HepG2 (cell line): ENCODE data around the gene TST. TPM values are rescaled to one million over a fixed set of nuclear protein-coding genes. Genes with fewer than 3 reads are reported as not detected.

ENCODE experiments used
- ARNT2 ChIP-seq: sonication (generic); formaldehyde crosslinking; IDR thresholded peaks from 2 replicates; pipeline ENCODE4 v1.8.0; 2022; ENCODE audit warnings: mild to moderate bottlenecking, low read depth, missing genetic modification reagents, moderate library complexity
- GATAD1 ChIP-seq: IDR thresholded peaks from 2 replicates; pipeline ENCODE4 v1.6.1; 2016; ENCODE audit warnings: missing genetic modification reagents, missing compliant biosample characterization
- HIVEP1 ChIP-seq: sonication (generic); formaldehyde crosslinking; IDR thresholded peaks from 2 replicates; pipeline ENCODE4 v1.4.0; 2020; ENCODE audit warnings: mild to moderate bottlenecking, missing genetic modification reagents
- KDM3A ChIP-seq: IDR thresholded peaks from 2 replicates; pipeline ENCODE4 v1.6.1; 2018; ENCODE audit warnings: low read depth, missing compliant biosample characterization
- NONO ChIP-seq, 2 experiments: fragments of 450-650 bp in 1 of 2; sonication (generic) in 1 of 2; formaldehyde crosslinking in 1 of 2; IDR thresholded peaks in 1 of 2; conservative IDR thresholded peaks in 1 of 2; 2 replicates each; pipeline versions ENCODE4 v1.6.1 to v1.8.0; 2017 to 2022; ENCODE audit warnings: mild to moderate bottlenecking in 1 of 2, missing genetic modification reagents in 1 of 2, moderate library complexity in 1 of 2
- POLR2G ChIP-seq: fragments of 200-400 bp; formaldehyde crosslinking; IDR thresholded peaks from 2 replicates; pipeline ENCODE4 v1.6.1; 2018; ENCODE audit warnings: mild to moderate bottlenecking, low read depth, low read length, moderate library complexity
- RCOR2 ChIP-seq: IDR thresholded peaks from 2 replicates; pipeline ENCODE4 v1.6.1; 2016; ENCODE audit warnings: missing biosample characterization, missing genetic modification reagents
- RFXANK ChIP-seq: IDR thresholded peaks from 2 replicates; pipeline ENCODE4 v1.6.1; 2016
- SIN3A ChIP-seq: IDR thresholded peaks from 2 replicates; pipeline ENCODE4 v1.6.1; 2011; ENCODE audit warnings: low read depth, mild to moderate bottlenecking, control low read depth, low read length, borderline replicate concordance
- SNAPC2 ChIP-seq: sonication (generic); formaldehyde crosslinking; IDR thresholded peaks from 2 replicates; pipeline ENCODE4 v1.8.1; 2022; ENCODE audit warnings: mild to moderate bottlenecking, missing genetic modification reagents
- TBX2 ChIP-seq: sonication (generic); formaldehyde crosslinking; IDR thresholded peaks from 2 replicates; pipeline ENCODE4 v1.5.0; 2020; ENCODE audit warnings: missing genetic modification reagents, mild to moderate bottlenecking, borderline replicate concordance
- polyA plus RNA-seq, 8 experiments: library from polyadenylated mRNA; depleted of rRNA in 3 of 8; stranded (reverse) in 7 of 8; unstranded in 1 of 8; fragments of >200 nt; fragmentation: Illumina TruSeq in 4 of 8; extraction: Trizol in 4 of 8; gene quantifications; 2 replicates each; pipeline versions ENCODE4 v1.2.1 to v1.2.3, GENCODE V29; 2011 to 2016; ENCODE audit warnings: low read depth in 4 of 8, missing spikeins in 1 of 8, mixed read lengths in 1 of 8; ENCODE audit not compliant: insufficient read depth in 1 of 8
- total RNA-seq, 5 experiments: library from RNA; depleted of rRNA; stranded (reverse); fragments of >200 nt; fragmentation: Illumina TruSeq; extraction: Trizol; gene quantifications; 2 replicates each; pipeline ENCODE4 v1.2.3, GENCODE V29; 2016; ENCODE audit warnings: low read depth in 1 of 5
- TF ChIP-seq, protein P1 (sequence below): sonication (generic); formaldehyde crosslinking; IDR thresholded peaks from 2 replicates; pipeline ENCODE4 v1.5.1; 2020; ENCODE audit warnings: mild to moderate bottlenecking, missing genetic modification reagents, borderline replicate concordance
- TF ChIP-seq, protein P2 (sequence below): sonication (generic); formaldehyde crosslinking; IDR thresholded peaks from 2 replicates; pipeline ENCODE4 v1.9.0; 2021; ENCODE audit warnings: missing genetic modification reagents, borderline replicate concordance
- TF ChIP-seq, protein P3 (sequence below): IDR thresholded peaks from 2 replicates; pipeline ENCODE4 v1.6.1; 2018; ENCODE audit warnings: missing genetic modification reagents
- TF ChIP-seq, protein P4 (sequence below): sonication (generic); formaldehyde crosslinking; IDR thresholded peaks from 2 replicates; pipeline ENCODE4 v1.8.0; 2022; ENCODE audit warnings: missing genetic modification reagents, mild to moderate bottlenecking, moderate library complexity, borderline replicate concordance
- TF ChIP-seq, protein P5 (sequence below): sonication (generic); formaldehyde crosslinking; IDR thresholded peaks from 2 replicates; pipeline ENCODE4 v1.5.1; 2020; ENCODE audit warnings: mild to moderate bottlenecking, moderate library complexity, missing genetic modification reagents

The TST gene
- total and polyA plus RNA-seq, 2 of the 13 experiments (the other 11 are each of a cell fraction or from before 2014, with no cell fraction given): 44.6 to 63.6 TPM

DNA sequence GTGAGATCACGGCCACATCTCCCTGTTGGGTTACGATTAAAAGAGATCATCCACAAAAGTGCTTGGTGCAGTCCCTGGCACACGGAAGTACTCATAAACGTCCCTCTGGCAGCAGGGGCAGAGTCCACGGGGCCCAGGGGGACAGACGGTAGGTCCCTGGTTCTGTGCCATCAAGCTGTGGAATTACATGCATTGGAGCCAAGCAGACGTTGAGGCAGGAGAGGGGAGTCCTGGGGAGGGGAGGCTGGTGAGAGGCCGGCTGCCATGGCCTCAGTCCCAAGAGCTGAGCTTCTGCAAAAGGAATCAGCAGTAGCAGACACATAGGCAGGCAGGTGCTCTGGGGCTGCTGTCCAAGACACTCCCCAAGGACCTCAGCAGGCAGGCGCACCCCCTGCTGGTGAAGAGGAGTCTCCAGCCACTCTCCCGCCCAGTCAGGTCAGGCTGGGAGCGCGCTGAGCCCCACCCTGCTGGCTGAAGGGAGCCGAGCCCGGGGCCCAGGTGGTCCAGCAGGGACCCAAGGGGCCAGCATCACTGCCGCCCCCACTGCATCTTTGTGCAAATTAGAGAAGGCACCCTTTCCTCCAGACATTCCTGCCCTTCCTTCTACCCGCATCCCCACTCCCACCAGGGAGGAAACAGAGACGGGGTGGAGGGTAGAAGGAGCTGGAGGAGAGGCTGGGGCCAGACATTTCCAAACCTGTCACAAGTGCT lies 24.7 kb upstream of the TST start (continued):
- TF ChIP-seq, protein P1, sequence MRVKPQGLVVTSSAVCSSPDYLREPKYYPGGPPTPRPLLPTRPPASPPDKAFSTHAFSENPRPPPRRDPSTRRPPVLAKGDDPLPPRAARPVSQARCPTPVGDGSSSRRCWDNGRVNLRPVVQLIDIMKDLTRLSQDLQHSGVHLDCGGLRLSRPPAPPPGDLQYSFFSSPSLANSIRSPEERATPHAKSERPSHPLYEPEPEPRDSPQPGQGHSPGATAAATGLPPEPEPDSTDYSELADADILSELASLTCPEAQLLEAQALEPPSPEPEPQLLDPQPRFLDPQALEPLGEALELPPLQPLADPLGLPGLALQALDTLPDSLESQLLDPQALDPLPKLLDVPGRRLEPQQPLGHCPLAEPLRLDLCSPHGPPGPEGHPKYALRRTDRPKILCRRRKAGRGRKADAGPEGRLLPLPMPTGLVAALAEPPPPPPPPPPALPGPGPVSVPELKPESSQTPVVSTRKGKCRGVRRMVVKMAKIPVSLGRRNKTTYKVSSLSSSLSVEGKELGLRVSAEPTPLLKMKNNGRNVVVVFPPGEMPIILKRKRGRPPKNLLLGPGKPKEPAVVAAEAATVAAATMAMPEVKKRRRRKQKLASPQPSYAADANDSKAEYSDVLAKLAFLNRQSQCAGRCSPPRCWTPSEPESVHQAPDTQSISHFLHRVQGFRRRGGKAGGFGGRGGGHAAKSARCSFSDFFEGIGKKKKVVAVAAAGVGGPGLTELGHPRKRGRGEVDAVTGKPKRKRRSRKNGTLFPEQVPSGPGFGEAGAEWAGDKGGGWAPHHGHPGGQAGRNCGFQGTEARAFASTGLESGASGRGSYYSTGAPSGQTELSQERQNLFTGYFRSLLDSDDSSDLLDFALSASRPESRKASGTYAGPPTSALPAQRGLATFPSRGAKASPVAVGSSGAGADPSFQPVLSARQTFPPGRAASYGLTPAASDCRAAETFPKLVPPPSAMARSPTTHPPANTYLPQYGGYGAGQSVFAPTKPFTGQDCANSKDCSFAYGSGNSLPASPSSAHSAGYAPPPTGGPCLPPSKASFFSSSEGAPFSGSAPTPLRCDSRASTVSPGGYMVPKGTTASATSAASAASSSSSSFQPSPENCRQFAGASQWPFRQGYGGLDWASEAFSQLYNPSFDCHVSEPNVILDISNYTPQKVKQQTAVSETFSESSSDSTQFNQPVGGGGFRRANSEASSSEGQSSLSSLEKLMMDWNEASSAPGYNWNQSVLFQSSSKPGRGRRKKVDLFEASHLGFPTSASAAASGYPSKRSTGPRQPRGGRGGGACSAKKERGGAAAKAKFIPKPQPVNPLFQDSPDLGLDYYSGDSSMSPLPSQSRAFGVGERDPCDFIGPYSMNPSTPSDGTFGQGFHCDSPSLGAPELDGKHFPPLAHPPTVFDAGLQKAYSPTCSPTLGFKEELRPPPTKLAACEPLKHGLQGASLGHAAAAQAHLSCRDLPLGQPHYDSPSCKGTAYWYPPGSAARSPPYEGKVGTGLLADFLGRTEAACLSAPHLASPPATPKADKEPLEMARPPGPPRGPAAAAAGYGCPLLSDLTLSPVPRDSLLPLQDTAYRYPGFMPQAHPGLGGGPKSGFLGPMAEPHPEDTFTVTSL (CRISPR knock-in tag): peak; percentile 44; the same call in 1 of the 2 replicates
- peak; percentile 35 for TF ChIP-seq GATAD1 (CRISPR knock-in tag)
- TF ChIP-seq TBX2 (CRISPR knock-in tag): peak; percentile 12; the same call in 1 of the 2 replicates
- TF ChIP-seq, protein P2, sequence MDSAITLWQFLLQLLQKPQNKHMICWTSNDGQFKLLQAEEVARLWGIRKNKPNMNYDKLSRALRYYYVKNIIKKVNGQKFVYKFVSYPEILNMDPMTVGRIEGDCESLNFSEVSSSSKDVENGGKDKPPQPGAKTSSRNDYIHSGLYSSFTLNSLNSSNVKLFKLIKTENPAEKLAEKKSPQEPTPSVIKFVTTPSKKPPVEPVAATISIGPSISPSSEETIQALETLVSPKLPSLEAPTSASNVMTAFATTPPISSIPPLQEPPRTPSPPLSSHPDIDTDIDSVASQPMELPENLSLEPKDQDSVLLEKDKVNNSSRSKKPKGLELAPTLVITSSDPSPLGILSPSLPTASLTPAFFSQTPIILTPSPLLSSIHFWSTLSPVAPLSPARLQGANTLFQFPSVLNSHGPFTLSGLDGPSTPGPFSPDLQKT (CRISPR knock-in tag): no peak
- 0 out of 2 replicates have a peak, but pooled peaks have one; percentile 52 for TF ChIP-seq KDM3A
- peak; percentile 85 for TF ChIP-seq POLR2G
- TF ChIP-seq, protein P3, sequence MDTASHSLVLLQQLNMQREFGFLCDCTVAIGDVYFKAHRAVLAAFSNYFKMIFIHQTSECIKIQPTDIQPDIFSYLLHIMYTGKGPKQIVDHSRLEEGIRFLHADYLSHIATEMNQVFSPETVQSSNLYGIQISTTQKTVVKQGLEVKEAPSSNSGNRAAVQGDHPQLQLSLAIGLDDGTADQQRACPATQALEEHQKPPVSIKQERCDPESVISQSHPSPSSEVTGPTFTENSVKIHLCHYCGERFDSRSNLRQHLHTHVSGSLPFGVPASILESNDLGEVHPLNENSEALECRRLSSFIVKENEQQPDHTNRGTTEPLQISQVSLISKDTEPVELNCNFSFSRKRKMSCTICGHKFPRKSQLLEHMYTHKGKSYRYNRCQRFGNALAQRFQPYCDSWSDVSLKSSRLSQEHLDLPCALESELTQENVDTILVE: peak; percentile 68
- TF ChIP-seq, protein P4, sequence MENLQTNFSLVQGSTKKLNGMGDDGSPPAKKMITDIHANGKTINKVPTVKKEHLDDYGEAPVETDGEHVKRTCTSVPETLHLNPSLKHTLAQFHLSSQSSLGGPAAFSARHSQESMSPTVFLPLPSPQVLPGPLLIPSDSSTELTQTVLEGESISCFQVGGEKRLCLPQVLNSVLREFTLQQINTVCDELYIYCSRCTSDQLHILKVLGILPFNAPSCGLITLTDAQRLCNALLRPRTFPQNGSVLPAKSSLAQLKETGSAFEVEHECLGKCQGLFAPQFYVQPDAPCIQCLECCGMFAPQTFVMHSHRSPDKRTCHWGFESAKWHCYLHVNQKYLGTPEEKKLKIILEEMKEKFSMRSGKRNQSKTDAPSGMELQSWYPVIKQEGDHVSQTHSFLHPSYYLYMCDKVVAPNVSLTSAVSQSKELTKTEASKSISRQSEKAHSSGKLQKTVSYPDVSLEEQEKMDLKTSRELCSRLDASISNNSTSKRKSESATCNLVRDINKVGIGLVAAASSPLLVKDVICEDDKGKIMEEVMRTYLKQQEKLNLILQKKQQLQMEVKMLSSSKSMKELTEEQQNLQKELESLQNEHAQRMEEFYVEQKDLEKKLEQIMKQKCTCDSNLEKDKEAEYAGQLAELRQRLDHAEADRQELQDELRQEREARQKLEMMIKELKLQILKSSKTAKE (CRISPR knock-in tag): peak; percentile 56; the same call in 1 of the 2 replicates
- TF ChIP-seq RCOR2 (CRISPR knock-in tag): 0 out of 2 replicates have a peak, but pooled peaks have one; percentile 29
- TF ChIP-seq HIVEP1: peak; percentile 41; the same call in 1 of the 2 replicates
- TF ChIP-seq SIN3A: 0 out of 2 replicates have a peak, but pooled peaks have one; percentile 32
- TF ChIP-seq, protein P5, sequence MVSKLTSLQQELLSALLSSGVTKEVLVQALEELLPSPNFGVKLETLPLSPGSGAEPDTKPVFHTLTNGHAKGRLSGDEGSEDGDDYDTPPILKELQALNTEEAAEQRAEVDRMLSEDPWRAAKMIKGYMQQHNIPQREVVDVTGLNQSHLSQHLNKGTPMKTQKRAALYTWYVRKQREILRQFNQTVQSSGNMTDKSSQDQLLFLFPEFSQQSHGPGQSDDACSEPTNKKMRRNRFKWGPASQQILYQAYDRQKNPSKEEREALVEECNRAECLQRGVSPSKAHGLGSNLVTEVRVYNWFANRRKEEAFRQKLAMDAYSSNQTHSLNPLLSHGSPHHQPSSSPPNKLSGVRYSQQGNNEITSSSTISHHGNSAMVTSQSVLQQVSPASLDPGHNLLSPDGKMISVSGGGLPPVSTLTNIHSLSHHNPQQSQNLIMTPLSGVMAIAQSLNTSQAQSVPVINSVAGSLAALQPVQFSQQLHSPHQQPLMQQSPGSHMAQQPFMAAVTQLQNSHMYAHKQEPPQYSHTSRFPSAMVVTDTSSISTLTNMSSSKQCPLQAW: peak; percentile 51; the same call in 1 of the 2 replicates
- 0 out of 2 replicates have a peak, but pooled peaks have one; percentile 47 for TF ChIP-seq RFXANK (CRISPR knock-in tag)
- 0 out of 2 replicates have a peak, but pooled peaks have one; percentile 52 for TF ChIP-seq SNAPC2 (CRISPR knock-in tag)
- TF ChIP-seq NONO (IDR thresholded peaks at IDR 0.05): no peak
- peak; percentile 89 for TF ChIP-seq NONO (CRISPR knock-in tag; conservative IDR thresholded peaks at IDR 0.05)
- TF ChIP-seq ARNT2 (CRISPR knock-in tag): 0 out of 2 replicates have a peak, but pooled peaks have one; percentile 63
